Panc1 (cell line): ENCODE data around the gene GYG2.

Experiments
- POLR2AphosphoS5 ChIP-seq: IDR thresholded peaks from 2 replicates; pipeline ENCODE4 v1.6.1; 2012; ENCODE audit warnings: mild to moderate bottlenecking, low read depth, low read length, moderate library complexity
- TF ChIP-seq, protein P1 (sequence below): fragments of 450-650 bp; IDR thresholded peaks from 2 replicates; pipeline ENCODE4 v1.5.1; 2017; ENCODE audit warnings: mild to moderate bottlenecking
- TF ChIP-seq, protein P2 (sequence below), 2 experiments: IDR thresholded peaks; 2 replicates each; pipeline ENCODE4 v1.6.1; 2011 to 2012; ENCODE audit warnings: low read depth in 2 of 2, control low read depth in 1 of 2, low read length in 1 of 2, mild to moderate bottlenecking in 1 of 2, moderate library complexity in 1 of 2; ENCODE audit not compliant: insufficient read depth in 1 of 2

DNA sequence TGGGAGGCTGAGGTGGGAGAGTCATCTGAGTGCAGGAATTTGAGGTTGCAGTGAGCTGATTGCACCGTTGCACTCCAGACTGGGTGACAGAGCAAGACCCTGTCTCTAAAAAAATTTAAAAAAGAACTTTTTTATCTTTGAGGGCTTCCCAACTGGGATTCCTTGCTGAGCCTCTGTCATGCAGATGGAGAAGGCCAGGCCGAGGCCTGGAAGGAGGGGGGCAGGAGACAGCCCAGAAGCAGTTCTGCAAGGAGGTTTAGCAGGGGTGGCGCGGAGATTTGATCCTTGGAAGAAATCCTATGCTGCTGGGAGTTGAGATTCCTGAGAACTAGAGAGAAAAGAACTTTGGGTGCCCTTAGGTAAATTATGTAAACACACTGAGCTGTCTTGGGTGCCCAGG, 102.9 kb downstream of the GYG2 start:
- TF ChIP-seq, protein P1, sequence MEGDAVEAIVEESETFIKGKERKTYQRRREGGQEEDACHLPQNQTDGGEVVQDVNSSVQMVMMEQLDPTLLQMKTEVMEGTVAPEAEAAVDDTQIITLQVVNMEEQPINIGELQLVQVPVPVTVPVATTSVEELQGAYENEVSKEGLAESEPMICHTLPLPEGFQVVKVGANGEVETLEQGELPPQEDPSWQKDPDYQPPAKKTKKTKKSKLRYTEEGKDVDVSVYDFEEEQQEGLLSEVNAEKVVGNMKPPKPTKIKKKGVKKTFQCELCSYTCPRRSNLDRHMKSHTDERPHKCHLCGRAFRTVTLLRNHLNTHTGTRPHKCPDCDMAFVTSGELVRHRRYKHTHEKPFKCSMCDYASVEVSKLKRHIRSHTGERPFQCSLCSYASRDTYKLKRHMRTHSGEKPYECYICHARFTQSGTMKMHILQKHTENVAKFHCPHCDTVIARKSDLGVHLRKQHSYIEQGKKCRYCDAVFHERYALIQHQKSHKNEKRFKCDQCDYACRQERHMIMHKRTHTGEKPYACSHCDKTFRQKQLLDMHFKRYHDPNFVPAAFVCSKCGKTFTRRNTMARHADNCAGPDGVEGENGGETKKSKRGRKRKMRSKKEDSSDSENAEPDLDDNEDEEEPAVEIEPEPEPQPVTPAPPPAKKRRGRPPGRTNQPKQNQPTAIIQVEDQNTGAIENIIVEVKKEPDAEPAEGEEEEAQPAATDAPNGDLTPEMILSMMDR: no peak
- TF ChIP-seq, protein P2, sequence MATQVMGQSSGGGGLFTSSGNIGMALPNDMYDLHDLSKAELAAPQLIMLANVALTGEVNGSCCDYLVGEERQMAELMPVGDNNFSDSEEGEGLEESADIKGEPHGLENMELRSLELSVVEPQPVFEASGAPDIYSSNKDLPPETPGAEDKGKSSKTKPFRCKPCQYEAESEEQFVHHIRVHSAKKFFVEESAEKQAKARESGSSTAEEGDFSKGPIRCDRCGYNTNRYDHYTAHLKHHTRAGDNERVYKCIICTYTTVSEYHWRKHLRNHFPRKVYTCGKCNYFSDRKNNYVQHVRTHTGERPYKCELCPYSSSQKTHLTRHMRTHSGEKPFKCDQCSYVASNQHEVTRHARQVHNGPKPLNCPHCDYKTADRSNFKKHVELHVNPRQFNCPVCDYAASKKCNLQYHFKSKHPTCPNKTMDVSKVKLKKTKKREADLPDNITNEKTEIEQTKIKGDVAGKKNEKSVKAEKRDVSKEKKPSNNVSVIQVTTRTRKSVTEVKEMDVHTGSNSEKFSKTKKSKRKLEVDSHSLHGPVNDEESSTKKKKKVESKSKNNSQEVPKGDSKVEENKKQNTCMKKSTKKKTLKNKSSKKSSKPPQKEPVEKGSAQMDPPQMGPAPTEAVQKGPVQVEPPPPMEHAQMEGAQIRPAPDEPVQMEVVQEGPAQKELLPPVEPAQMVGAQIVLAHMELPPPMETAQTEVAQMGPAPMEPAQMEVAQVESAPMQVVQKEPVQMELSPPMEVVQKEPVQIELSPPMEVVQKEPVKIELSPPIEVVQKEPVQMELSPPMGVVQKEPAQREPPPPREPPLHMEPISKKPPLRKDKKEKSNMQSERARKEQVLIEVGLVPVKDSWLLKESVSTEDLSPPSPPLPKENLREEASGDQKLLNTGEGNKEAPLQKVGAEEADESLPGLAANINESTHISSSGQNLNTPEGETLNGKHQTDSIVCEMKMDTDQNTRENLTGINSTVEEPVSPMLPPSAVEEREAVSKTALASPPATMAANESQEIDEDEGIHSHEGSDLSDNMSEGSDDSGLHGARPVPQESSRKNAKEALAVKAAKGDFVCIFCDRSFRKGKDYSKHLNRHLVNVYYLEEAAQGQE (IDR thresholded peaks at IDR 0.05; ENCODE audit: insufficient read depth in 1 of 2, low read depth in 2 of 2, low read length in 1 of 2): no peak
- no peak for TF ChIP-seq POLR2AphosphoS5
